Colonic mucosa (tissue), 4 donors: ENCODE data around the gene RBFOX2. TPM values are rescaled to one million over a fixed set of nuclear protein-coding genes. Genes with fewer than 3 reads are reported as not detected.

Experiments used
- DNase-seq: peaks from one replicate; pipeline ENCODE4 v3.0.0-alpha.2; 2020
- H3K27ac ChIP-seq: fragments of 200-600 bp; one replicate; pipeline ENCODE4 v1.8.0; 2021
- H3K27me3 ChIP-seq: fragments of 200-600 bp; one replicate; pipeline ENCODE4 v1.8.0; 2021
- H3K36me3 ChIP-seq: fragments of 200-600 bp; one replicate; pipeline ENCODE4 v1.8.0; 2021
- H3K4me1 ChIP-seq: fragments of 200-600 bp; one replicate; pipeline ENCODE4 v1.8.0; 2021; ENCODE audit warnings: mild to moderate bottlenecking
- H3K4me3 ChIP-seq: fragments of 200-600 bp; one replicate; pipeline ENCODE4 v1.8.0; 2021
- H3K9ac ChIP-seq, 2 donors: one replicate each; pipeline ENCODE4 v1.7.0; 2013; ENCODE audit warnings: control low read depth in 2 of 2, low read depth in 2 of 2, low read length in 2 of 2
- H3K9me3 ChIP-seq: fragments of 200-600 bp; one replicate; pipeline ENCODE4 v1.8.0; 2021
- intact Hi-C: fragments of 100-400 bp; cut with DNase I; formaldehyde crosslinking; loops from one replicate; pipeline ENCODE4 v1.14.1; 2022
- total RNA-seq, 2 donors: library from RNA; stranded (reverse); fragmentation: NEBNext Ultra II Directional in 1 of 2; extraction: Animal tissue kit (Norgen Biotek cat#: 25700) in 1 of 2; gene quantifications; one replicate each; pipeline ENCODE4 v1.2.1, GENCODE V29; 2021
- TF ChIP-seq, protein P1 (sequence below): fragments of 200-600 bp; IDR thresholded peaks from one replicate; pipeline ENCODE4 v1.8.0; 2022; ENCODE audit warnings: antibody characterized with exemption, mild to moderate bottlenecking
- donor health status: healthy.
- donor health status: DM: no; HTN: no; CAD: no.
- donor health status: DM: no; HTN: no; CAD: no.

Gene RBFOX2
- total RNA-seq, 2 donors from 2014 or later = 44.4 to 60.2 TPM

DNA sequence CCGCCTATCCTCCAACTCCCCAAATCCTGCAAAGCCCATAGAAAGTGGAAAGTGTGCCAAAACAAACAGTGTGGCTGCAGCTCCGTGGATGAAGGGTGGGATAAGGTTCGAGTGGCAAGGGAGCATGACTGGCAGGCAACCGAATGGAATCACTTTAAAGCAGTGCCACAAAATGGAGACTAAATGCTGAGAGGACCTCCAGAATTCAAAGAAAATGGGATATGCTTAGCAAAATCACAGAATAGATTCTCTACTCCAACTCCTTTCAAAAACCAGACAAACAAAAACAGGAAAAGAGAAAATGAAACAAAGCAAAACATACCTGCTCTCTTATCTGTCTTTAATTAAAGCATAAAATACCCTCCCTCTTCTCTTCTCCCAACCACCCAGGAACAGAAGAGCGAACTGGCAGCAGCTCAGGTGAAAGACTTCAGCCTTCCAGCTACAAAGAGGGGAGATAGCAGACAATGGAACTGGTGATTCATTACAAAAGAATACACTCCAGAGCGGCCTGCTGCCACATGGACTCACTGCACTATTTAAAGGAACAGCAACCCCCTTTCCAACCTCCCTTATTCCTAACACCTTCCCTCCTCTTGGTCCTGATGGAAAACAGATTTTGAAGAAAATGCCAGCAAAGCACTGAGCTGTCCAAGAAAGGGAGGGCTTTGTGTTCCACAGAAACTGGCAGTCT, 192.5 kb downstream of the RBFOX2 start:
- peak overlapping the region; percentile 53 for H3K27ac ChIP-seq
- TF ChIP-seq, protein P1, sequence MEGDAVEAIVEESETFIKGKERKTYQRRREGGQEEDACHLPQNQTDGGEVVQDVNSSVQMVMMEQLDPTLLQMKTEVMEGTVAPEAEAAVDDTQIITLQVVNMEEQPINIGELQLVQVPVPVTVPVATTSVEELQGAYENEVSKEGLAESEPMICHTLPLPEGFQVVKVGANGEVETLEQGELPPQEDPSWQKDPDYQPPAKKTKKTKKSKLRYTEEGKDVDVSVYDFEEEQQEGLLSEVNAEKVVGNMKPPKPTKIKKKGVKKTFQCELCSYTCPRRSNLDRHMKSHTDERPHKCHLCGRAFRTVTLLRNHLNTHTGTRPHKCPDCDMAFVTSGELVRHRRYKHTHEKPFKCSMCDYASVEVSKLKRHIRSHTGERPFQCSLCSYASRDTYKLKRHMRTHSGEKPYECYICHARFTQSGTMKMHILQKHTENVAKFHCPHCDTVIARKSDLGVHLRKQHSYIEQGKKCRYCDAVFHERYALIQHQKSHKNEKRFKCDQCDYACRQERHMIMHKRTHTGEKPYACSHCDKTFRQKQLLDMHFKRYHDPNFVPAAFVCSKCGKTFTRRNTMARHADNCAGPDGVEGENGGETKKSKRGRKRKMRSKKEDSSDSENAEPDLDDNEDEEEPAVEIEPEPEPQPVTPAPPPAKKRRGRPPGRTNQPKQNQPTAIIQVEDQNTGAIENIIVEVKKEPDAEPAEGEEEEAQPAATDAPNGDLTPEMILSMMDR = no peak
- intact Hi-C loops = loop anchor here (5.0 to 10.0 kb wide), 2 partner anchors 76 to 201 kb away; no protein-coding TSS in a partner anchor
- H3K27me3 ChIP-seq = no peaks in the 10 kb centered on the region
- peak overlapping the region; percentile 19 to 63 for H3K9ac ChIP-seq
- H3K4me3 ChIP-seq = peak overlapping the region; percentile 13
- DNase-seq = peak; percentile 76
- H3K9me3 ChIP-seq = no peaks in the 10 kb centered on the region
- H3K36me3 ChIP-seq = no peaks in the 10 kb centered on the region
- no peaks in the 10 kb centered on the region for H3K4me1 ChIP-seq

DNA sequence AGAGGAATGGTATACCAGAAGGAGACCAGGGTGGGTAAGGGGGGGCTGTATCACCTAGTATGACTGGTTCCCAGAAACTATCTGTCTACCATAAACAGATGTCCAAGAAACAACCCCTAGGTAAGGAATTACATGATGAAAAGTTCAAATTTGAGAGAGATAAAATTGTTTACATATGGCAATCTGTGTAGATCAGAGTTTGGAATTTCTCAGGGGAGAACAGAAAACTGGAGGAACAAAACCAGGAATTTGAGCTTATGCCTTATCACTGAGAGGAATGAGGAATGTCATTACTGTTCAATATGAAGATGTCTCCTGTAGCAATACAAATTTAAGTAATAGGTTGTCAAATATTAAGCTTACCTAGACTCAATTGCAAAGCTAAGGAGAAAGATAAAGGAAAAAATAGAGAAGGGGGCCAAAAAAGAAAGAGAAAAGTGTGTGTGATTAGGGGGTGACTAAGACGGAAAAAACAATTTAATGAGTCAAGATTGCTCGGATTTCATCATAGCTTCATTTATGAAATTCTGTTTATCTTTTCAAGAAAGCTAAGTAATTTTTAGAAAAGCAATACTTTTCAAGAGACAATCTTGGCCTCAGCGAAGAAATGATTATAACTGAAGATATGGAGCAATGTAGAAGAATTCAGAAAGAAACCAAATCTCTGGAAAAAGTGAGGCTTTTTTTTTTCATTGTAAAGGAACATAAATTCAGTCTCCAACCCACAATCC, 193.2 kb downstream of the RBFOX2 start:
- intact Hi-C loops = loop anchor here (5.0 to 10.0 kb wide), 2 partner anchors 77 to 201 kb away; no protein-coding TSS in a partner anchor
- no peaks in the 10 kb centered on the region for H3K4me1 ChIP-seq

DNA sequence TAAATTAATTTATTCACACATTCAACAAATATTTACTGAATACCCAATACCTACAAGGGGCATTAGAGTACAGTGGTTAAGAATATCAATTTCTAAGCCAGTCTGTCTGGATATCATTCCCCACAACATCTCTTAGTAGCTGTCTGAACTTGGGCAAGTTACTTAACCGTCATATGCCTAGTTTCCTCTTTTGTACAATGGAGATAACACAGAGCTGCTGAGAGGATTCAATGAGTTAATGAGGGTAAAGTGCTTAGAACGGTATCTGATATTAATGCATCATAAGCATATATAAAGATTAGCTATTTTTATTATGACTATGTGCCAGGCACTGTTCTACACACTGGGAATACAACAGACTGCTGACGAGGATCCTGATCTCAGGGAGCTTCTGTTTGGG, 194.6 kb downstream of the RBFOX2 start:
- H3K27ac ChIP-seq = no peak overlapping the region
- H3K9ac ChIP-seq = no peak overlapping the region

More for the DNA sequence above, 193.2 kb downstream of the RBFOX2 start:
- no peaks in the 10 kb centered on the region for H3K9me3 ChIP-seq
- H3K4me3 ChIP-seq = no peak overlapping the region
- H3K27ac ChIP-seq = peak overlapping the region; percentile 53
- no peaks in the 10 kb centered on the region for H3K36me3 ChIP-seq
- H3K27me3 ChIP-seq = no peaks in the 10 kb centered on the region
- no peak for DNase-seq
- TF ChIP-seq, protein P1 = no peak
- peak overlapping the region in 1 of 2 donors; percentile 63 for H3K9ac ChIP-seq

GRCh38 chr22:35830305-35830704, 198.3 kb downstream of the RBFOX2 start:
- DNase-seq = no peak
- Histone ChIP-seq H3K9me3 (no peaks in the 10 kb centered on the region), H3K9ac (no peak overlapping the region), H3K4me3 (no peak overlapping the region), H3K27ac (no peak overlapping the region), H3K4me1 (no peaks in the 10 kb centered on the region), H3K27me3 (no peaks in the 10 kb centered on the region), H3K36me3 (no peaks in the 10 kb centered on the region)
- intact Hi-C loops = loop anchor here (10.0 kb wide), 1 partner anchor 196 kb away; no protein-coding TSS in a partner anchor
- TF ChIP-seq, protein P1 = no peak

More for the DNA sequence above, 194.6 kb downstream of the RBFOX2 start:
- Histone ChIP-seq H3K27me3 (no peaks in the 10 kb centered on the region), H3K36me3 (no peaks in the 10 kb centered on the region), H3K4me1 (no peaks in the 10 kb centered on the region), H3K9me3 (no peaks in the 10 kb centered on the region), H3K4me3 (no peak overlapping the region)
- TF ChIP-seq, protein P1 = no peak
- intact Hi-C loops = loop anchor here (10.0 kb wide), 1 partner anchor 199 kb away; no protein-coding TSS in a partner anchor
- DNase-seq = no peak

- no peaks in the 10 kb centered on the region for H3K4me1 ChIP-seq
- DNase-seq = no peak
- no peak overlapping the region for H3K27ac ChIP-seq
- no peak overlapping the region for H3K9ac ChIP-seq
- no peaks in the 10 kb centered on the region for H3K36me3 ChIP-seq
- TF ChIP-seq, protein P1 = no peak
- no peaks in the 10 kb centered on the region for H3K9me3 ChIP-seq
- H3K27me3 ChIP-seq = no peaks in the 10 kb centered on the region
- no peak overlapping the region for H3K4me3 ChIP-seq
- intact Hi-C loops = no loop called here
These were observed 204.4 kb downstream of the RBFOX2 start for GRCh38 chr22:35824256-35824655.
